ENCODE data around the gene ZNF277. TPM values are rescaled to one million over a fixed set of nuclear protein-coding genes. Genes with fewer than 3 reads are reported as not detected.

The ZNF277 gene
- total RNA-seq, 1 experiment from 2014 or later, result 13.1 TPM

DNA sequence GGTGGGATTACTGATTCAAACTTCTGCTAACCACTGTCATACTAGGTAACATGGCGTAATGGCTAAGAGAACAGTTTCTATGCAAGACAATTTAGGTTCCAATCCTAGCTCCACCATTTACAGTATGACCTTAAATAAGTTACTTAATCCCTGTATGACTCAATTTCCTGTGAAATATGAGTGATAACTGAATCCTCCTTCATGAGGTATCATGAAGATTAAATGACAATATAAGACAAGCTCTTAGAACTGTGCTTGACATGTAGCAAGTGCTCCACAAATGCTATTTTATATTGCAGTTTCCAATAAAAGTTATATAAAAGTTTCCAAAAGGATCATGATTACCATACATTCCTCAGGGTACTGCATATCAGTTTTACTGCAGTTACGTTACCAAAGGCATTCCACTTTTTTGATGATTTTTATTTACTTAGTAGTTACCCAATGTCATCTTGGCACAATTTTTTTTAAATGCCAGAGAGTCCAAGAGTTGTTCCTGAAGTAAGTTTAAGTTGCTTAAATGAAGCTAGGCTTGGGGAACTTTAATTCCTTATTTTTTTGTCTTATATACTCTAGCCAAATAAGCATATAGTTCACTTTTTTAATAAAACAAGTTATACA lies 7.3 kb upstream of the ZNF277 start:
- H3K27me3 Mint-ChIP-seq (ENCODE audit: low read depth), result peaks cover 13% of the 10 kb centered on the region

More for the DNA sequence above, 7.3 kb upstream of the ZNF277 start:
- H2BK5ac ChIP-seq (ENCODE audit: insufficient read length, low read length), result no peak overlapping the region
- no peak overlapping the region for H2BK12ac ChIP-seq (ENCODE audit: insufficient read length, low read depth, low read length)
- H3K56ac ChIP-seq (ENCODE audit: insufficient read length, low read depth, low read length), result no peak overlapping the region
- H2BK20ac ChIP-seq (ENCODE audit: low read depth, low read length, poor library complexity, severe bottlenecking), result no peak overlapping the region
- H3K23me2 ChIP-seq (ENCODE audit: insufficient read length, low read depth, low read length, poor library complexity, severe bottlenecking), result peaks cover 4% of the 10 kb centered on the region
- no CpG with 5 or more reads among the region's 2 CpGs for WGBS (ENCODE audit: extremely low coverage, insufficient read length, low lambda C conversion rate)
- no peak overlapping the region for H3K4ac ChIP-seq (ENCODE audit: low read depth, low read length)
- no peak overlapping the region for H2AK5ac ChIP-seq (ENCODE audit: insufficient read length, low read length)
- Mint-ChIP-seq H3K4me3 (no peak overlapping the region), H3K36me3 (ENCODE audit: insufficient read depth in 1 of 3, low read depth in 3 of 3) (no peaks in the 10 kb centered on the region), H3K4me1 (peaks cover 9 to 14% of the 10 kb centered on the region in 2 experiments), H3K9me3 (no peaks in the 10 kb centered on the region), H3K27ac (no peak overlapping the region)
- H2AFZ ChIP-seq (ENCODE audit: low read length), result no peak overlapping the region
- H3K9me3 ChIP-seq (ENCODE audit: control insufficient read depth, low read depth, low read length), result no peaks in the 10 kb centered on the region
- H3K23ac ChIP-seq (ENCODE audit: insufficient read length, low read depth, low read length), result no peak overlapping the region
- H2BK15ac ChIP-seq (ENCODE audit: low read depth, low read length), result no peak overlapping the region
- no peaks in the 10 kb centered on the region for H3K27me3 ChIP-seq (ENCODE audit: insufficient read depth, low read length)
- no peak for DNase-seq
- no peak overlapping the region for H4K5ac ChIP-seq (ENCODE audit: insufficient read length, low read depth, low read length)
- no peak overlapping the region for H3K18ac ChIP-seq (ENCODE audit: insufficient read length, low read depth, low read length)
- H4K91ac ChIP-seq (ENCODE audit: insufficient read length, low read depth, low read length), result no peak overlapping the region
- H4K8ac ChIP-seq (replicated peaks; ENCODE audit: insufficient read length, low read depth, low read length), result no peak overlapping the region
- H3K14ac ChIP-seq (ENCODE audit: insufficient read depth, low read length), result no peak overlapping the region
- H3K27ac ChIP-seq (ENCODE audit: insufficient read length, low read depth, low read length), result no peak overlapping the region
- H3K9ac ChIP-seq (ENCODE audit: extremely low read depth, insufficient read length, low read length), result no peak overlapping the region
- H3T11ph ChIP-seq (ENCODE audit: low read length), result no peak overlapping the region
- peaks cover 18% of the 10 kb centered on the region; the same call in 1 of the 2 replicates for H3K79me2 ChIP-seq (ENCODE audit: insufficient read depth, low read length)
- no peaks in the 10 kb centered on the region for H4K20me1 ChIP-seq (ENCODE audit: control insufficient read depth, insufficient read depth, insufficient read length)
- peaks cover 3% of the 10 kb centered on the region; the same call in 1 of the 2 replicates for H3K4me1 ChIP-seq (ENCODE audit: insufficient read depth, low read length)
- H2BK120ac ChIP-seq (ENCODE audit: low read depth, low read length, poor library complexity, severe bottlenecking), result no peak overlapping the region
- H3K79me1 ChIP-seq (ENCODE audit: insufficient read depth, low read depth, low read length, poor library complexity, severe bottlenecking), result no peaks in the 10 kb centered on the region
- TF ChIP-seq, protein P1, sequence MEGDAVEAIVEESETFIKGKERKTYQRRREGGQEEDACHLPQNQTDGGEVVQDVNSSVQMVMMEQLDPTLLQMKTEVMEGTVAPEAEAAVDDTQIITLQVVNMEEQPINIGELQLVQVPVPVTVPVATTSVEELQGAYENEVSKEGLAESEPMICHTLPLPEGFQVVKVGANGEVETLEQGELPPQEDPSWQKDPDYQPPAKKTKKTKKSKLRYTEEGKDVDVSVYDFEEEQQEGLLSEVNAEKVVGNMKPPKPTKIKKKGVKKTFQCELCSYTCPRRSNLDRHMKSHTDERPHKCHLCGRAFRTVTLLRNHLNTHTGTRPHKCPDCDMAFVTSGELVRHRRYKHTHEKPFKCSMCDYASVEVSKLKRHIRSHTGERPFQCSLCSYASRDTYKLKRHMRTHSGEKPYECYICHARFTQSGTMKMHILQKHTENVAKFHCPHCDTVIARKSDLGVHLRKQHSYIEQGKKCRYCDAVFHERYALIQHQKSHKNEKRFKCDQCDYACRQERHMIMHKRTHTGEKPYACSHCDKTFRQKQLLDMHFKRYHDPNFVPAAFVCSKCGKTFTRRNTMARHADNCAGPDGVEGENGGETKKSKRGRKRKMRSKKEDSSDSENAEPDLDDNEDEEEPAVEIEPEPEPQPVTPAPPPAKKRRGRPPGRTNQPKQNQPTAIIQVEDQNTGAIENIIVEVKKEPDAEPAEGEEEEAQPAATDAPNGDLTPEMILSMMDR (conservative IDR thresholded peaks at IDR 0.05), result no peak
- no peak overlapping the region for H3K4me2 ChIP-seq (ENCODE audit: insufficient read depth, insufficient read length, low read length)

All from H9 (cell line).